Forelimb muscle (tissue), 1 donor: ENCODE measurements around the gene GPC6. TPM values are rescaled to one million over a fixed set of nuclear protein-coding genes. Genes with fewer than 3 reads are reported as not detected.

Experiments used
- DNase-seq: peaks from one replicate; pipeline ENCODE4 v3.0.0-alpha.2; 2013; ENCODE audit warnings: low read depth
- polyA plus RNA-seq: library from polyadenylated mRNA; unstranded; fragments of 120-200 nt; gene quantifications from one replicate; pipeline ENCODE4 v1.2.1, GENCODE V29; 2013; ENCODE audit not compliant: insufficient read length

GPC6 gene
- polyA plus RNA-seq, 1 donor = 8.2 TPM

GRCh38 chr13:94112227-94112626, 885.6 kb downstream of the GPC6 start:
- DNase-seq = no peak

- DNase-seq = no peak
These were observed 886.1 kb downstream of the GPC6 start for GRCh38 chr13:94112731-94113130.

- DNase-seq = no peak
These were observed 886.6 kb downstream of the GPC6 start for GRCh38 chr13:94113245-94113644.

GRCh38 chr13:94114166-94114565, 887.6 kb downstream of the GPC6 start:
- no peak for DNase-seq

- no peak for DNase-seq
These were observed 888.4 kb downstream of the GPC6 start for GRCh38 chr13:94115054-94115453.

GRCh38 chr13:94119360-94119936, 892.8 kb downstream of the GPC6 start:
- no peak for DNase-seq

GRCh38 chr13:94120878-94121277, 894.3 kb downstream of the GPC6 start:
- DNase-seq = no peak

GRCh38 chr13:94121686-94122085, 895.1 kb downstream of the GPC6 start:
- DNase-seq = no peak

- DNase-seq = no peak
These were observed 895.8 kb downstream of the GPC6 start for GRCh38 chr13:94122300-94122915.

- no peak for DNase-seq
These were observed 897.0 kb downstream of the GPC6 start for GRCh38 chr13:94123557-94123956.

GRCh38 chr13:94128430-94128829, 901.8 kb downstream of the GPC6 start:
- no peak for DNase-seq

GRCh38 chr13:94129490-94129894, 902.9 kb downstream of the GPC6 start:
- DNase-seq = no peak

- DNase-seq = no peak
These were observed 912.2 kb downstream of the GPC6 start for GRCh38 chr13:94138831-94139230.

GRCh38 chr13:94139393-94139995, 912.9 kb downstream of the GPC6 start:
- no peak for DNase-seq

GRCh38 chr13:94140027-94140426, 913.4 kb downstream of the GPC6 start:
- DNase-seq = no peak

GRCh38 chr13:94140511-94140910, 913.9 kb downstream of the GPC6 start:
- DNase-seq = no peak

- no peak for DNase-seq
These were observed 917.2 kb downstream of the GPC6 start for GRCh38 chr13:94143624-94144350.

GRCh38 chr13:94145966-94146365, 919.4 kb downstream of the GPC6 start:
- DNase-seq = no peak

- DNase-seq = no peak
These were observed 927.0 kb downstream of the GPC6 start for GRCh38 chr13:94153586-94153985.

- no peak for DNase-seq
These were observed 927.8 kb downstream of the GPC6 start for GRCh38 chr13:94154367-94154766.

GRCh38 chr13:94157705-94158218, 931.2 kb downstream of the GPC6 start:
- no peak for DNase-seq

GRCh38 chr13:94160875-94161274, 934.3 kb downstream of the GPC6 start:
- DNase-seq = no peak

GRCh38 chr13:94162289-94162688, 935.7 kb downstream of the GPC6 start:
- no peak for DNase-seq
